Esophagus squamous epithelium (tissue), 4 donors: ENCODE data around the gene WDR48.

Experiments
- CTCF ChIP-seq, 6 experiments: fragments of 450-650 bp in 4 of 6; fragments of 200-600 bp in 2 of 6; sonication (generic) in 2 of 6; IDR thresholded peaks; one replicate each; pipeline ENCODE4 v1.5.1; 2016 to 2019; ENCODE audit warnings: antibody characterized with exemption in 6 of 6, mild to moderate bottlenecking in 4 of 6, moderate library complexity in 4 of 6
- POLR2A ChIP-seq, 4 donors: fragments of 450-650 bp; IDR thresholded peaks; one replicate each; pipeline ENCODE4 v1.6.1; 2017; ENCODE audit warnings: antibody characterized with exemption in 4 of 4, mild to moderate bottlenecking in 4 of 4, moderate library complexity in 3 of 4

- no peak for TF ChIP-seq CTCF (IDR thresholded peaks at IDR 0.05)
- no peak for TF ChIP-seq POLR2A (IDR thresholded peaks at IDR 0.05)
These were observed 90.3 kb downstream of the WDR48 start for GRCh38 chr3:39142067-39142466.
